ENCODE measurements around the gene ETV6.

The ETV6 gene

GRCh38 chr12:11645391-11645790 is 4.1 kb upstream of the ETV6 start:
- DNase-seq (ENCODE audit: low read depth in 2 of 2) = no peak

DNA sequence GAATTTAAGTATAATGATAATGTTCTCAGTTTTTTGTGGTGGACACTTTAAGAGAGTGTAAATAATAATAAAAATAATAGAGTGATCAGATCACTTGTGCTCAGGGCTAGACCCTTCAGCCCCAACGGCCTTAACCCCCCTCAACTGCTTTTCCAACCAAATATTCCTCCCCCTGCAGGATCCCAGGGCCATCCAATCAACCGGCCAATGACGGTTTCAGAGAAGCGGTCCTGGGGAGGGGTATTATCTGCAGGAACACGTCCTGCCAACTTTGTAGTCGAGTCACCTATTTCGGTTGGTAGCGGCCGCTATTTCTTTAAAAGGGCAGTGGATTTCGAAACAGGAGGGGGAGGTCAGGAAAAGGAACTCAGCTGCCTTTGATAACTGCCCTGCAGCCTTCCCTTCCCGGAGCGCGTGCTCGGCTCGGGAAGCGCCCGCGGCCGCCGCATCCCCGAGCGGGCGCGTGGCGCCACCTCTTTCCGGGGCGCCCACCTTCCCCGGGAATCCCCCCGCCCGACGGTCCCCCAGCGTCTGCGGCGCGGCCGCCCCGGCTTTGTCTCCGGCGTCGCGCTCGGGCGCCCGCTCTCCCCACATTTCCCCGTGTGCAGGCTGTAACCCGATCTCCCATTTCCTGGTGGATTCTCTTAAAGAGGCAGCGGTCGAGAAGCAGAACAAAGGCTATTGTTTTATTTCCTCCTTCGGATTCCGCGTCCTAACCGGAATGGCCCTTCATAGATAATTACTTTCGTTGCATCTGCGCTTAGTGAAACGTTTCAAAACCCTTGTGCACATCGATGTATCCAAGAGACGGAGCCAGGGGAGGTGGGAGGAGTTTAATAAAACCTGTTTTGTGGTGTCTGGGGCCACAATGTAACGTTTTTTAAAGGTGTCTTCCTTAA is 711 bp upstream of the ETV6 start:
- peak; percentile 49 to 58 for DNase-seq (ENCODE audit: low read depth in 2 of 2)

GRCh38 chr12:11650286-11651281 is 1.1 kb downstream of the ETV6 start:
- no peak for DNase-seq (ENCODE audit: low read depth in 2 of 2)

- no peak for DNase-seq (ENCODE audit: low read depth in 2 of 2)
Measured at GRCh38 chr12:11651381-11651780, 1.9 kb downstream of the ETV6 start.

- DNase-seq (ENCODE audit: low read depth in 2 of 2) = no peak
Measured at GRCh38 chr12:11651785-11652184, 2.3 kb downstream of the ETV6 start.

GRCh38 chr12:11652351-11653040 is 3.0 kb downstream of the ETV6 start:
- DNase-seq (ENCODE audit: low read depth in 2 of 2) = peak; percentile 3 to 14

GRCh38 chr12:11653215-11653753 is 3.8 kb downstream of the ETV6 start:
- DNase-seq (ENCODE audit: low read depth in 2 of 2) = peak; percentile 26 to 46

GRCh38 chr12:11654338-11654737 is 4.9 kb downstream of the ETV6 start:
- DNase-seq (ENCODE audit: low read depth in 2 of 2) = no peak

- DNase-seq (ENCODE audit: low read depth in 2 of 2) = no peak
Measured at GRCh38 chr12:11654802-11655201, 5.3 kb downstream of the ETV6 start.

DNA sequence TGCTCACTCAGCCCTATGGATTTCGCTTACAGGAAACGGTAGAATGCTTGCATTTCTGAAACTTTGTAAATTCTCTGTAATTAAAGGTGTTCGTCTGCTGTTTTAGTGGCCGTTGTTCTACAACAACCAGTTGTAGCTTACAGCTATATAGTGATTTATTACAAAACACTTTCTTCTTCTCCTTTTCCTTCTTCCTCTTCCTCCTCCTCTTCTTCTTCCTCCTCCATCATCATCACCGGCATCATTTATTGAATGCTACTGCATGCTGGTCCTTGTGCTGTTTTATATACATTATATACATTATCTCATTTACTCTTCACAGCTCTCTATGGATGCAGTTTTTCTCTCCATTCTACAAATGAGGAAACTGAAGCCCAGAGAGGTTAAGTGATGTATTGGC is 6.4 kb downstream of the ETV6 start:
- no peak for DNase-seq (ENCODE audit: low read depth in 2 of 2)

- DNase-seq (ENCODE audit: low read depth in 2 of 2) = no peak
Measured at GRCh38 chr12:11656550-11656949, 7.1 kb downstream of the ETV6 start.

- DNase-seq (ENCODE audit: low read depth in 2 of 2) = no peak
Measured at GRCh38 chr12:11657511-11657910, 8.0 kb downstream of the ETV6 start.

DNA sequence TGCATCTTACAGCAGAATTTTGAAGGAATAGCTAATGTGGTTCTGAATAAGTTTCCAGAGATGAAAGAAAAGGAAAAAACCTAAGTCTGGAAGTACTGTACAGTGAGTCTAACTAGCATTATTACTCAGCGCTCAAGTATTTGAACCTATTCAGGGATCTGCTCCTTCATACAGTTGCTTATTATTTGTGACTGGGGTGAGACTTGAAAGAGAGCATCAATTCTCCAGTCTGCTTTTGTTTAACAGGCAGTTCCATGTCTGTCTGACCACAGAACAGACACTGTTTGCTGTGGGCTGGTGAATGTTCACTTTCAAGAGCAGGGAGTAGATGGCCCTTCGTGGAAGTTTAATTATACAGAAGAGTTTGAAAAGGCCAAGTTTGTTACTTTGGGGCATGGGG is 9.3 kb downstream of the ETV6 start:
- no peak for DNase-seq (ENCODE audit: low read depth in 2 of 2)

DNA sequence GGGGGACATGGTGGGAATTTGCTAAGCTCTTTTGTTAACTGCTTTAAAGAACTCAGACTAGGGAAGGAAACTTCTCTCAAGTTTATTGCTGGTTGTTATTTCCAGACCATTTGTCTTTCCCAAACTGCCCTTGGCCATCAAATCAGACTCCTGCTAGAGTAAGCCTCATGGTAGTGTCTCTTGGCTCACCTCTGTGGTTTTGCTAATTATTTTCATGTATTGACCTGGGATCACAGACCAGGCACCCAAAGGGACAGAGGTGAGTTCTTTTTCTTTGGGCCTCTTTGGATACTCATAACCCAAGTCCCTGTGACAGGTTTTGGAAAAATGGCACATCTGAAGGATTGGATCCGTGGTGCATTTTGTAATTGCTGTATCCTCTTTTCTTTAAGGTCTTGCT is 11.2 kb downstream of the ETV6 start:
- no peak for DNase-seq (ENCODE audit: low read depth in 2 of 2)

GRCh38 chr12:11661491-11662089 is 12.1 kb downstream of the ETV6 start:
- DNase-seq (ENCODE audit: low read depth in 2 of 2) = no peak

DNA sequence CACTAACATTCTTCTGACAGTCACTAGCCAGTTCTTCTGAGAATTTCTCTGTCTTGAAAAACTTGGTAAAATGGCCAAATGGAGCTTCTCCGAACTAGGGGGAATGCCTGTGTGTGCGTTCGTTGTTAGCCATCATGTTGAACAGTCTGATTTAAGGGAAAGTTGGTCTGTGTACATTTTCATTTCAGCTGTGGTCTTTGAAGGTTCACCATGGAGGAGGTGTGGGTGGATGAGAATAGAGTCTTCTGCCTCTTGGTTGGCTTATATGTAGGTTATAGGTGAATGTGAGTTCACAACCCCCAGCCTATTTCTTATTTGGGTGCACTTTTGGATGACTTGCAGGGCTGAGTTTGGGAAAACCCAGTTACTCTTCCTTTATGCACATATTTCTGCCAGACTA is 12.9 kb downstream of the ETV6 start:
- DNase-seq (ENCODE audit: low read depth in 2 of 2) = no peak

- DNase-seq (ENCODE audit: low read depth in 2 of 2) = no peak
Measured at GRCh38 chr12:11663130-11663529, 13.7 kb downstream of the ETV6 start.

- DNase-seq (ENCODE audit: low read depth in 2 of 2) = no peak
Measured at GRCh38 chr12:11664101-11664500, 14.6 kb downstream of the ETV6 start.

DNA sequence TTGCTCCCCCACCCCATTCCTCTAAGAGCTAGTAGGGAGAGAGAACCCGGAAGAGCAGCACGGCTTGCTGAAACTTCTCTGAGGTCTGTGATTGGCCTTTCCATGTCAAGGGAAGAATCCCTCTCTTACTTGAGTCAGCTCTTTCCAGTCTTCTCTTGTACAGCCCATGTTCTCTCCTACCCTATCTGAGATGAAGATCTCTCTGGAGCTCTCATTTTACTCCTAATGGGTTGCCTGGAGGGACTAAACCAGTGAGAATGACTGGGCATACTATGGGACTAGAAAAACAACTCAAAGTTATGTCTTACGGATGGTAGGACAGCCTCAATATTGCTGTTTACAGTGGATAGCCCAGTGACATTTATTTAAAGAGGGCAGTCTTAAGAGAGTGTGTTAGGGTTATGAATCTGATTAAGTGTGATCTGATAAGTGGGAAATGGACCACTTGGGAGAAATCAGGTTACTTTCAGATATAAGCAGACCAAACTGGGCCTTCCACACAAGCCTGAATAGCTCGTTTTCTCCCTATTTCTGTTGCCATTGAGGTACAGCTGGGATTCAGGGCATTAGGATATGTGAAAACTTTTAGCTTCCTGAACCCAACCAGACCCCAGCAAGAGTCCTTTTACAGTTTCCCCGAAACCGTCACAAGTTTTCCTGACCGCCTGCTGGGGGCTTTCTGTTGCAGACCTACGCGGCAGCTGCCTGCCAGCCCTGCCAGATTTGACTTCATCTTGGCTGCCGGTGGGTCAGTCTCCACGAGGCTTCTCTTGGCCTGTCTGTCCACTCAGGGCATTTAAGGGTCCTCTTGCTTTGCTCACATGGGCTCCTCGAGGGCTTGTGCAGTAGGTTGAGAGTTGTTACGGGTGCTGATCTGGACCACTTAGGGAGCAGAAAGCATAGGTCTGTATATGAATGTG is 16.9 kb downstream of the ETV6 start:
- no peak for DNase-seq (ENCODE audit: low read depth in 2 of 2)

- DNase-seq (ENCODE audit: low read depth in 2 of 2) = no peak
Measured at GRCh38 chr12:11667171-11667570, 17.7 kb downstream of the ETV6 start.
